Measurements from ENCODE around the gene LMO1.

LMO1 gene

GRCh38 chr11:8257003-8257664, 6.5 kb downstream of the LMO1 start:
- peaks cover 2% of the 10 kb centered on the region for H3K4me1 ChIP-seq (ENCODE audit: insufficient read depth, low read length)
- H2AFZ ChIP-seq (ENCODE audit: low read depth, low read length), result no peak overlapping the region
- H3K9me3 ChIP-seq (ENCODE audit: low read length), result no peaks in the 10 kb centered on the region
- H3K36me3 ChIP-seq (ENCODE audit: insufficient read depth, low read length), result no peaks in the 10 kb centered on the region
- H3K4me3 ChIP-seq (ENCODE audit: low read length), result no peak overlapping the region
- peaks cover 34% of the 10 kb centered on the region for H3K27me3 ChIP-seq (ENCODE audit: insufficient read depth, low read length)

- Histone ChIP-seq H2AFZ (ENCODE audit: low read depth, low read length) (no peak overlapping the region), H3K4me1 (ENCODE audit: insufficient read depth, low read length) (no peaks in the 10 kb centered on the region), H3K9me3 (ENCODE audit: low read length) (no peaks in the 10 kb centered on the region), H3K27me3 (ENCODE audit: insufficient read depth, low read length) (peaks cover 29% of the 10 kb centered on the region), H3K36me3 (ENCODE audit: insufficient read depth, low read length) (no peaks in the 10 kb centered on the region), H3K4me3 (ENCODE audit: low read length) (no peak overlapping the region)
Measured at GRCh38 chr11:8256271-8257002, 7.2 kb downstream of the LMO1 start.

- H3K27me3 ChIP-seq (ENCODE audit: insufficient read depth, low read length), result peaks cover 19% of the 10 kb centered on the region
- no peak overlapping the region for H2AFZ ChIP-seq (ENCODE audit: low read depth, low read length)
- H3K9me3 ChIP-seq (ENCODE audit: low read length), result no peaks in the 10 kb centered on the region
- no peak overlapping the region for H3K4me3 ChIP-seq (ENCODE audit: low read length)
- H3K36me3 ChIP-seq (ENCODE audit: insufficient read depth, low read length), result no peaks in the 10 kb centered on the region
- H3K4me1 ChIP-seq (ENCODE audit: insufficient read depth, low read length), result no peaks in the 10 kb centered on the region
Measured at GRCh38 chr11:8253566-8253965, 10.1 kb downstream of the LMO1 start.

- no peaks in the 10 kb centered on the region for H3K4me1 ChIP-seq (ENCODE audit: insufficient read depth, low read length)
- no peak overlapping the region for H3K4me3 ChIP-seq (ENCODE audit: low read length)
- H3K27me3 ChIP-seq (ENCODE audit: insufficient read depth, low read length), result peaks cover 16% of the 10 kb centered on the region
- no peak overlapping the region for H2AFZ ChIP-seq (ENCODE audit: low read depth, low read length)
- no peaks in the 10 kb centered on the region for H3K9me3 ChIP-seq (ENCODE audit: low read length)
- H3K36me3 ChIP-seq (ENCODE audit: insufficient read depth, low read length), result no peaks in the 10 kb centered on the region
Measured at GRCh38 chr11:8252946-8253345, 10.7 kb downstream of the LMO1 start.

- Histone ChIP-seq H3K4me1 (ENCODE audit: insufficient read depth, low read length) (no peaks in the 10 kb centered on the region), H3K9me3 (ENCODE audit: low read length) (no peaks in the 10 kb centered on the region), H3K27me3 (ENCODE audit: insufficient read depth, low read length) (peaks cover 16% of the 10 kb centered on the region), H3K36me3 (ENCODE audit: insufficient read depth, low read length) (no peaks in the 10 kb centered on the region), H2AFZ (ENCODE audit: low read depth, low read length) (no peak overlapping the region), H3K4me3 (ENCODE audit: low read length) (no peak overlapping the region)
Measured at GRCh38 chr11:8252388-8252787, 11.3 kb downstream of the LMO1 start.

GRCh38 chr11:8251616-8252295, 11.9 kb downstream of the LMO1 start:
- Histone ChIP-seq H3K27me3 (ENCODE audit: insufficient read depth, low read length) (peaks cover 16% of the 10 kb centered on the region), H3K9me3 (ENCODE audit: low read length) (no peaks in the 10 kb centered on the region), H3K36me3 (ENCODE audit: insufficient read depth, low read length) (no peaks in the 10 kb centered on the region), H3K4me1 (ENCODE audit: insufficient read depth, low read length) (no peaks in the 10 kb centered on the region), H2AFZ (ENCODE audit: low read depth, low read length) (no peak overlapping the region), H3K4me3 (ENCODE audit: low read length) (no peak overlapping the region)

- H2AFZ ChIP-seq (ENCODE audit: low read depth, low read length), result no peak overlapping the region
- no peak overlapping the region for H3K4me3 ChIP-seq (ENCODE audit: low read length)
- no peaks in the 10 kb centered on the region for H3K9me3 ChIP-seq (ENCODE audit: low read length)
- no peaks in the 10 kb centered on the region for H3K36me3 ChIP-seq (ENCODE audit: insufficient read depth, low read length)
- H3K27me3 ChIP-seq (ENCODE audit: insufficient read depth, low read length), result peaks cover 16% of the 10 kb centered on the region
- H3K4me1 ChIP-seq (ENCODE audit: insufficient read depth, low read length), result no peaks in the 10 kb centered on the region
Measured at GRCh38 chr11:8250981-8251615, 12.6 kb downstream of the LMO1 start.

GRCh38 chr11:8250434-8250833, 13.2 kb downstream of the LMO1 start:
- no peaks in the 10 kb centered on the region for H3K9me3 ChIP-seq (ENCODE audit: low read length)
- H3K4me3 ChIP-seq (ENCODE audit: low read length), result no peak overlapping the region
- no peak overlapping the region for H2AFZ ChIP-seq (ENCODE audit: low read depth, low read length)
- peaks cover 16% of the 10 kb centered on the region for H3K27me3 ChIP-seq (ENCODE audit: insufficient read depth, low read length)
- no peaks in the 10 kb centered on the region for H3K4me1 ChIP-seq (ENCODE audit: insufficient read depth, low read length)
- H3K36me3 ChIP-seq (ENCODE audit: insufficient read depth, low read length), result no peaks in the 10 kb centered on the region

GRCh38 chr11:8249482-8249881, 14.2 kb downstream of the LMO1 start:
- H3K4me1 ChIP-seq (ENCODE audit: insufficient read depth, low read length), result no peaks in the 10 kb centered on the region
- H3K27me3 ChIP-seq (ENCODE audit: insufficient read depth, low read length), result peaks cover 16% of the 10 kb centered on the region
- H2AFZ ChIP-seq (ENCODE audit: low read depth, low read length), result no peak overlapping the region
- no peaks in the 10 kb centered on the region for H3K9me3 ChIP-seq (ENCODE audit: low read length)
- no peak overlapping the region for H3K4me3 ChIP-seq (ENCODE audit: low read length)
- H3K36me3 ChIP-seq (ENCODE audit: insufficient read depth, low read length), result no peaks in the 10 kb centered on the region

- no peak overlapping the region for H3K4me3 ChIP-seq (ENCODE audit: low read length)
- H3K36me3 ChIP-seq (ENCODE audit: insufficient read depth, low read length), result no peaks in the 10 kb centered on the region
- H2AFZ ChIP-seq (ENCODE audit: low read depth, low read length), result no peak overlapping the region
- no peaks in the 10 kb centered on the region for H3K9me3 ChIP-seq (ENCODE audit: low read length)
- H3K4me1 ChIP-seq (ENCODE audit: insufficient read depth, low read length), result no peaks in the 10 kb centered on the region
- peaks cover 16% of the 10 kb centered on the region for H3K27me3 ChIP-seq (ENCODE audit: insufficient read depth, low read length)
Measured at GRCh38 chr11:8248786-8249185, 14.9 kb downstream of the LMO1 start.

- peaks cover 13% of the 10 kb centered on the region for H3K4me1 ChIP-seq (ENCODE audit: insufficient read depth, low read length)
- peaks cover 16% of the 10 kb centered on the region for H3K27me3 ChIP-seq (ENCODE audit: insufficient read depth, low read length)
- no peak overlapping the region for H3K4me3 ChIP-seq (ENCODE audit: low read length)
- no peak overlapping the region for H2AFZ ChIP-seq (ENCODE audit: low read depth, low read length)
- no peaks in the 10 kb centered on the region for H3K36me3 ChIP-seq (ENCODE audit: insufficient read depth, low read length)
- H3K9me3 ChIP-seq (ENCODE audit: low read length), result no peaks in the 10 kb centered on the region
Measured at GRCh38 chr11:8247312-8247711, 16.4 kb downstream of the LMO1 start.

GRCh38 chr11:8243458-8243857, 20.2 kb downstream of the LMO1 start:
- H3K36me3 ChIP-seq (ENCODE audit: insufficient read depth, low read length), result no peaks in the 10 kb centered on the region
- no peak overlapping the region for H3K4me3 ChIP-seq (ENCODE audit: low read length)
- H3K9me3 ChIP-seq (ENCODE audit: low read length), result peaks cover 3% of the 10 kb centered on the region
- H3K27me3 ChIP-seq (ENCODE audit: insufficient read depth, low read length), result peaks cover under 1% of the 10 kb centered on the region
- peaks cover 23% of the 10 kb centered on the region for H3K4me1 ChIP-seq (ENCODE audit: insufficient read depth, low read length)
- no peak overlapping the region for H2AFZ ChIP-seq (ENCODE audit: low read depth, low read length)

All from neuron (in vitro differentiated cells).